Measurements from ENCODE around the gene CALHM6. TPM values are rescaled to one million over a fixed set of nuclear protein-coding genes. Genes with fewer than 3 reads are reported as not detected.

The CALHM6 gene
- polyA plus RNA-seq, 3 donors, result 2.7 to 4.0 (median 3.2) TPM

Other genes with a start within 250 kb of the CALHM6 start
- gene TSPYL4, start 207.3 kb upstream of the CALHM6 start, polyA plus RNA-seq (ENCODE audit: insufficient read length in 3 of 3), result 10 to 100 TPM; 57.5 to 63.5 (median 59.8) TPM
- gene TSPYL1, start 181.4 kb upstream of the CALHM6 start, polyA plus RNA-seq (ENCODE audit: insufficient read length in 3 of 3), result 100 to 1,000 TPM; 105 to 110 (median 109) TPM
- gene DSE, start 90.4 kb upstream of the CALHM6 start, polyA plus RNA-seq (ENCODE audit: insufficient read length in 3 of 3), result 10 to 100 TPM; 42.2 to 45.0 (median 43.1) TPM
- gene CALHM5, start 50.3 kb downstream of the CALHM6 start, polyA plus RNA-seq (ENCODE audit: insufficient read length in 3 of 3), result 1 to 10 TPM; 2.7 to 3.3 (median 3.2) TPM
- gene TRAPPC3L, start 84.3 kb downstream of the CALHM6 start, polyA plus RNA-seq (ENCODE audit: insufficient read length in 3 of 3), result under 1 TPM; 0.36 to 0.50 (median 0.37) TPM
- gene CALHM4, start 92.4 kb downstream of the CALHM6 start, polyA plus RNA-seq (ENCODE audit: insufficient read length in 3 of 3), result 1 to 10 TPM in 2 of 3 donors, under 1 TPM in 1; 0.94 to 1.3 (median 1.1) TPM
- 10 to 100 TPM; 81.8 to 87.9 (median 82.6) TPM for gene RWDD1, start 110.1 kb downstream of the CALHM6 start, polyA plus RNA-seq (ENCODE audit: insufficient read length in 3 of 3)
- gene RSPH4A, start 155.1 kb downstream of the CALHM6 start, polyA plus RNA-seq (ENCODE audit: insufficient read length in 3 of 3), result 1 to 10 TPM; 2.8 to 3.0 (median 2.9) TPM
- gene ZUP1, start 207.4 kb downstream of the CALHM6 start, polyA plus RNA-seq (ENCODE audit: insufficient read length in 3 of 3), result 10 to 100 TPM; 14.0 to 16.0 (median 15.4) TPM
- 10 to 100 TPM; 17.9 to 24.4 (median 23.8) TPM for gene KPNA5, start 219.8 kb downstream of the CALHM6 start, polyA plus RNA-seq (ENCODE audit: insufficient read length in 3 of 3)

Data from right renal cortex interstitium (tissue), 3 donors.